ENCODE measurements around the gene NRTN.

The NRTN gene

GRCh38 chr19:5790559-5791520 is 14.0 kb upstream of the NRTN start, which contains the start of gene DUS3L:
DUS3L (minus strand) TSS chr19:5791163; CDS start chr19:5791141, 22 bp downstream.
- DNase-seq (ENCODE audit: low read depth) = peak; percentile 98
- TF ChIP-seq CTCF (conservative IDR thresholded peaks at IDR 0.05; ENCODE audit: control insufficient read depth, insufficient read depth, low read depth, low read length) = no peak
- peak within 1 kb of the TSS; percentile 93 for H3K4me3 ChIP-seq (ENCODE audit: control insufficient read depth, low read depth, low read length)

DNA sequence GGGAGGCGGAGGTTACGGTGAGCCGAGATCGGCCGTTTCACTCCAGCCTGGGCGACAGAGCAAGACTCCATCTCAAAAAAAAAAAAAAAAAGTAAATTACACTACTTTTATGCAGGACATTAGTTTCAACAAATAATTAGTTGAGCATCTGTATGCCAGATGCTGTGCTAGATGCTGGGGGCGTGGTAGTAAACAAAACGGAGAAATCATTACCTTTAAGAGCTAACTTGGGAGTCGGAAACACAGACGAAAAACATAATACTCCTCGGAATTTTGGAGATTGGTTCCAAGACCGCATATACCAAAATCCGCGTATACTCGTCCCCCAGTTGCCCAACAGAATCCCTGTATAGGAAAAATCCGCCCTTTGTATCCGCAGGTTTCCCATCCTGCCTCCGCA is 12.6 kb upstream of the NRTN start:
- H3K4me3 ChIP-seq (ENCODE audit: control insufficient read depth, low read depth, low read length) = no peak overlapping the region
- TF ChIP-seq CTCF (conservative IDR thresholded peaks at IDR 0.05; ENCODE audit: control insufficient read depth, insufficient read depth, low read depth, low read length) = no peak
- DNase-seq (ENCODE audit: low read depth) = no peak

- no peak overlapping the region for H3K4me3 ChIP-seq (ENCODE audit: control insufficient read depth, low read depth, low read length)
- no peak for DNase-seq (ENCODE audit: low read depth)
- no peak for TF ChIP-seq CTCF (conservative IDR thresholded peaks at IDR 0.05; ENCODE audit: control insufficient read depth, insufficient read depth, low read depth, low read length)
Observed at GRCh38 chr19:5793188-5793587, 11.7 kb upstream of the NRTN start.

GRCh38 chr19:5795382-5795919 is 9.4 kb upstream of the NRTN start:
- no peak for DNase-seq (ENCODE audit: low read depth)
- TF ChIP-seq CTCF (conservative IDR thresholded peaks at IDR 0.05; ENCODE audit: control insufficient read depth, insufficient read depth, low read depth, low read length) = no peak

DNA sequence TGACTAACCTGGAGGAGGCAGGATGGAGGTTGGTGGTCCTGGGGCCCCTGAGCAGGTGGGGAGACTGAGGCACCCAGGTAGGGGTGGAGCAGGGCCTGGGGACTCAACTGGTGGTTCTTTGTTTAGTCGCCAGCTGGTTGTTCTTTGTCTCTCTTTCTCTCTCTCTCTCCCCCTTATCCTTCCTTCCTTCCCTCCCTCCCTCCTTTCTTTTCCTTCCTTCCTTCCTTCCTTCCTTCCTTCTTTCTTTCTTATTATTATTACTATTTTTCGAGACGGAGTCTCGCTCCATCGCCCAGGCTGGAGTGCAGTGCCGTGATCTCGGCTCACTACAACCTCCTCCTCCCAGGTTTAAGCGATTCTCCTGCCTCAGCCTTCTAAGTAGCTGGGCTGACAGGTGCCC is 6.6 kb upstream of the NRTN start:
- TF ChIP-seq CTCF (conservative IDR thresholded peaks at IDR 0.05; ENCODE audit: control insufficient read depth, insufficient read depth, low read depth, low read length) = no peak
- no peak overlapping the region for H3K4me3 ChIP-seq (ENCODE audit: control insufficient read depth, low read depth, low read length)
- DNase-seq (ENCODE audit: low read depth) = no peak

More at GRCh38 chr19:5795382-5795919, 9.4 kb upstream of the NRTN start:
- H3K4me3 ChIP-seq (ENCODE audit: control insufficient read depth, low read depth, low read length) = no peak overlapping the region

DNA sequence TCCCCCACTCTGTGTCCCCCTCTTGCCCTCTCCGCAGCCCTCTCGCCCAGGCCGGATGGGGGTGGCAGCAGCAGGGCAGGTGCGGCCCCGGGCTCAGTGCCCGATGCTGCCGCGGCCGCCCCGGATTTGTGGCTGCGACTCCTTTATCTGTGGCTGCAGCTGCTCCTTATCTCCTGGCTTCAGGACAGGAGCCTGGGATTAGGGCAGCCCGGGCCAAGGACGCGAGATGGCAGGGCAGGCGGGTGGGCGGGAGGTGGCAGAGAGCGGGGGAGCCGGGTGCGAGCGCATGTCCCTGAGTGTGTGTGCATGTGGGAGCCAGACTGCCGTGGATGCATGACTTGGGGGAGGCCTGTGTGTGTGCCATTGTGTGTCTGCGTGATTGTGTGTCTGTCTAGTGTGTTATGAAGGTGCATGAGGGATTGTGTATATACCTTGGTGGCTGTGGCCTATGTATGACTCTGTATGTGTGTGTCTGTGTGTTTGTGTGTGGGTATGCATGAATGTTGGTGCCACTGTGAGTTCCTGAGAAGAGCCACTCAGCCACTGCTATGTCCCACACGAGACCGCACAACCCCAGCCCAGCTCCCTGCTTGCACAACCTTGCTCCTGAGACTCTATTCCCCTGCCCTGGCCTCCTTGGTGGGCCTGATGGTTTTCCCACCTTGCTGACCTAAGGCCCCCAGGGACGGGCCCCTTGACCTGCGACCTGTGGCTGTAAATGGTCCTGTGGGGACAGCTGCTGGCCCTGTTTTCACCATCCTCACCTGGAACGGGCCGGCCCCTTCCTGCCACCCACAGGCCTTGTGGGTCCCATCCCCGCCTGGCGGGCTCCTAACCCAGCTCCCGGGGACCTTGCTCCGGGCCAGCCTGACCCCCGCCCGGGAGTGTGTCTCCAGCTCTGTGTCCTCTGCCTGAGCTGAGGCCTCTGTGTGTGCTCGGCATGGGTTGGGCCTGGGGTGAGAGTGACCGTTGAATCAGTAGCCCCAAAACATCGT is 5.3 kb upstream of the NRTN start:
- TF ChIP-seq CTCF (conservative IDR thresholded peaks at IDR 0.05; ENCODE audit: control insufficient read depth, insufficient read depth, low read depth, low read length) = no peak
- H3K4me3 ChIP-seq (ENCODE audit: control insufficient read depth, low read depth, low read length) = no peak overlapping the region
- DNase-seq (ENCODE audit: low read depth) = no peak

All from fibroblast of mammary gland (primary cell).